K562 (cell line): ENCODE measurements around the gene NONO. TPM values are rescaled to one million over a fixed set of nuclear protein-coding genes. Genes with fewer than 3 reads are reported as not detected.

ENCODE experiments used
- CTCFL ChIP-seq: IDR thresholded peaks from 2 replicates; pipeline ENCODE4 v1.6.1; 2011; ENCODE audit warnings: borderline replicate concordance, low read depth, mild to moderate bottlenecking, moderate library complexity, low read length; ENCODE audit not compliant: insufficient read depth, poor library complexity, severe bottlenecking
- DPF2 ChIP-seq: fragments of 450-650 bp; IDR thresholded peaks from 2 replicates; pipeline ENCODE4 v1.6.1; 2016
- ELF2 ChIP-seq: fragments of 250-450 bp; sonication (Bioruptor Pico); IDR thresholded peaks from 2 replicates; pipeline ENCODE4 v1.5.0; 2021; ENCODE audit warnings: mild to moderate bottlenecking
- MLLT1 ChIP-seq, 2 experiments: fragments of 450-650 bp; IDR thresholded peaks; 2 replicates each; pipeline ENCODE4 v1.6.1; 2016
- MYNN ChIP-seq, 2 experiments: sonication (generic); formaldehyde crosslinking in 1 of 2; IDR thresholded peaks; 2 replicates each; pipeline versions ENCODE4 v1.5.0 to v1.6.1; 2016 to 2020; ENCODE audit warnings: antibody characterized with exemption in 1 of 2, missing genetic modification reagents in 1 of 2
- NFRKB ChIP-seq: fragments of 450-650 bp; IDR thresholded peaks from 2 replicates; pipeline ENCODE4 v1.6.1; 2016; ENCODE audit warnings: low read depth
- POLR2A ChIP-seq: fragments of 450-650 bp; conservative IDR thresholded peaks from 2 replicates; pipeline ENCODE4 v1.6.1; 2016
- POLR2AphosphoS2 ChIP-seq: IDR thresholded peaks from 2 replicates; pipeline ENCODE4 v1.6.1; 2012; ENCODE audit warnings: low read length, improper control_type of control experiment
- SRF ChIP-seq, 2 experiments: fragments of 250-450, 450-650 bp in 1 of 2; sonication (Bioruptor Pico) in 1 of 2; sonication (generic) in 1 of 2; formaldehyde crosslinking; IDR thresholded peaks; 2 replicates each; pipeline versions ENCODE4 v1.5.0 to v1.5.1; 2020 to 2022; ENCODE audit warnings: mild to moderate bottlenecking in 1 of 2, missing genetic modification reagents in 1 of 2
- TGIF2 ChIP-seq: sonication (generic); formaldehyde crosslinking; IDR thresholded peaks from 2 replicates; pipeline ENCODE4 v1.8.1; 2022; ENCODE audit warnings: mild to moderate bottlenecking, missing genetic modification reagents, moderate library complexity
- ZNF134 ChIP-seq: fragments of 250-450 bp; sonication (Bioruptor Pico); conservative IDR thresholded peaks from 2 replicates; pipeline ENCODE4 v1.4.0; 2020
- polyA plus RNA-seq, 8 experiments: library from polyadenylated mRNA; depleted of rRNA in 4 of 8; stranded (reverse) in 5 of 8; unstranded in 3 of 8; fragments of >200 nt; fragmentation: Nextera tagmentation in 2 of 8; fragmentation: Illumina TruSeq in 1 of 8; extraction: Ambion mirVana in 2 of 8; extraction: Trizol in 1 of 8; gene quantifications; 2 replicates each; pipeline versions ENCODE4 v1.2.1 to v1.2.3, GENCODE V29; 2011 to 2014; ENCODE audit warnings: inconsistent platforms in 1 of 8, missing spikeins in 1 of 8
- total RNA-seq, 7 experiments: library from RNA; depleted of rRNA in 6 of 7; stranded (reverse); fragments of >200 nt in 6 of 7; fragmentation: Illumina TruSeq in 2 of 7; extraction: Trizol in 2 of 7; gene quantifications; 2 replicates each; pipeline versions ENCODE4 v1.2.1 to v1.2.3, GENCODE V29; 2011 to 2021; ENCODE audit warnings: low replicate concordance in 1 of 7
- TF ChIP-seq, protein P1 (sequence below): fragments of 450-650 bp; IDR thresholded peaks from 2 replicates; pipeline ENCODE4 v1.6.1; 2016
- TF ChIP-seq, protein P2 (sequence below): IDR thresholded peaks from 2 replicates; pipeline ENCODE4 v1.6.1; 2011; ENCODE audit not compliant: insufficient read length; ENCODE audit errors: extremely low read depth
- TF ChIP-seq, protein P3 (sequence below): sonication (generic); formaldehyde crosslinking; IDR thresholded peaks from 2 replicates; pipeline ENCODE4 v1.8.0; 2022; ENCODE audit warnings: missing genetic modification reagents, mild to moderate bottlenecking, moderate library complexity, borderline replicate concordance

Gene NONO
- total and polyA plus RNA-seq, 9 of the 15 experiments (the other 6 are each of a cell fraction or from before 2014, with no cell fraction given), result 333 to 651 (median 451) TPM

GRCh38 chrX:71301195-71301924, 17.9 kb downstream of the NONO start, which contains the start of gene ITGB1BP2 (continued):
- TF ChIP-seq, protein P1, sequence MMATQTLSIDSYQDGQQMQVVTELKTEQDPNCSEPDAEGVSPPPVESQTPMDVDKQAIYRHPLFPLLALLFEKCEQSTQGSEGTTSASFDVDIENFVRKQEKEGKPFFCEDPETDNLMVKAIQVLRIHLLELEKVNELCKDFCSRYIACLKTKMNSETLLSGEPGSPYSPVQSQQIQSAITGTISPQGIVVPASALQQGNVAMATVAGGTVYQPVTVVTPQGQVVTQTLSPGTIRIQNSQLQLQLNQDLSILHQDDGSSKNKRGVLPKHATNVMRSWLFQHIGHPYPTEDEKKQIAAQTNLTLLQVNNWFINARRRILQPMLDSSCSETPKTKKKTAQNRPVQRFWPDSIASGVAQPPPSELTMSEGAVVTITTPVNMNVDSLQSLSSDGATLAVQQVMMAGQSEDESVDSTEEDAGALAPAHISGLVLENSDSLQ, result no peak
- no peak for TF ChIP-seq MYNN (IDR thresholded peaks at IDR 0.05)
- no peak for TF ChIP-seq MYNN (CRISPR knock-in tag; IDR thresholded peaks at IDR 0.05)
- TF ChIP-seq, protein P2, sequence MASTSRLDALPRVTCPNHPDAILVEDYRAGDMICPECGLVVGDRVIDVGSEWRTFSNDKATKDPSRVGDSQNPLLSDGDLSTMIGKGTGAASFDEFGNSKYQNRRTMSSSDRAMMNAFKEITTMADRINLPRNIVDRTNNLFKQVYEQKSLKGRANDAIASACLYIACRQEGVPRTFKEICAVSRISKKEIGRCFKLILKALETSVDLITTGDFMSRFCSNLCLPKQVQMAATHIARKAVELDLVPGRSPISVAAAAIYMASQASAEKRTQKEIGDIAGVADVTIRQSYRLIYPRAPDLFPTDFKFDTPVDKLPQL, result no peak
- TF ChIP-seq CTCFL, result no peak
- TF ChIP-seq DPF2, result no peak
- peak; percentile 61 for TF ChIP-seq POLR2A
- TF ChIP-seq, protein P3, sequence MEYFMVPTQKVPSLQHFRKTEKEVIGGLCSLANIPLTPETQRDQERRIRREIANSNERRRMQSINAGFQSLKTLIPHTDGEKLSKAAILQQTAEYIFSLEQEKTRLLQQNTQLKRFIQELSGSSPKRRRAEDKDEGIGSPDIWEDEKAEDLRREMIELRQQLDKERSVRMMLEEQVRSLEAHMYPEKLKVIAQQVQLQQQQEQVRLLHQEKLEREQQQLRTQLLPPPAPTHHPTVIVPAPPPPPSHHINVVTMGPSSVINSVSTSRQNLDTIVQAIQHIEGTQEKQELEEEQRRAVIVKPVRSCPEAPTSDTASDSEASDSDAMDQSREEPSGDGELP, result peak; percentile 56
- no peak for TF ChIP-seq MLLT1 (IDR thresholded peaks at IDR 0.05)
- no peak for TF ChIP-seq NFRKB
- 0 out of 2 replicates have a peak, but pooled peaks have one; percentile 57 for TF ChIP-seq POLR2AphosphoS2
- TF ChIP-seq TGIF2, result no peak
- TF ChIP-seq SRF (CRISPR knock-in tag; IDR thresholded peaks at IDR 0.05), result peak in 1 of 2 experiments; percentile 88; a peak in 2 of 4 replicates
- TF ChIP-seq ZNF134 (CRISPR knock-in tag), result no peak
- no peak for TF ChIP-seq ELF2 (CRISPR knock-in tag)
